ENCODE measurements around the gene EFNA4.

GRCh38 chr1:155023627-155024026, 39.9 kb upstream of the EFNA4 start:
- TF ChIP-seq POLR2A (IDR thresholded peaks at IDR 0.05; ENCODE audit: low read depth, low read length) (no peak), POLR2AphosphoS5 (IDR thresholded peaks at IDR 0.05; ENCODE audit: low read depth, low read length) (no peak)
